GM18907 (cell line): ENCODE data around the gene CDK5RAP1.
"Not testable (repeated sequence)": the region's sequence is repeated elsewhere in the genome, so short reads cannot be mapped to it uniquely, and the experiment has no call there.

Source experiments
- ATAC-seq: cut with Tn5 transposase; IDR thresholded peaks from one replicate; pipeline ENCODE4 v1.9.1; 2021; ENCODE audit warnings: mild to moderate bottlenecking, moderate library complexity; ENCODE audit not compliant: unreplicated experiment

The CDK5RAP1 gene

DNA sequence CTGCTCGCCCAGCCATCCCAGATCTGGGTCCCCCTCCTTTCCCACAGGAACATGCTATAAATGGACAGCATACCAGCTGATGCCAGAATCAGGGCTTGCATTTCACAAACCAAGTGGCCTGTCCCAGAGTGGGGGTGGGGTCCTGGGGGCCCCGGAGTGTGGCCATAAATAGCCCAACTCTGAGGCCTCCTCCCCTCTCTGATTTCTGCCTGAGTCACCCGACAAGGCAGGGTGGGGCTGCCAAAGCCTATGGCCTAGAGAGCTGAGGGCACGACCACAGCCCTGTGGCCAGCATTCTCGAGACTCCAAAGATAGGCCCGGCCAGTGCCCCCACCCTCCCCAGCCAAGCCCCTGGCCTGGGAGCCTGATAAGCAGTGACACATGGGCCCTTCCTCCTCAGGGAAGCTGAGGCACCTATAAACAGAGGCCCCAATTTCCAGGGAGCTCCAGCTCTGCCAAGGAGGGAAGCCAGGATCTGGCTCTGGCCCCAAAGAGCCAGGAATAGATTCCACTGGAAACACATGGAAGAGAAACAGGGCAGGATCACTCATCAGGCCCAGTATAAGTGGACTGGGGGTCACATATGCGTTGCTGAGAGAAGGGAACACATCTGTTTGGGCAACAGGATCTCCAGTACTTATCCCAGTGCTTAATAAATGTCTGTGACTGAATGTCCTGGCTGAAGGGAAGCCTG is 22.0 kb upstream of the CDK5RAP1 start:
- ATAC-seq, result no peak

DNA sequence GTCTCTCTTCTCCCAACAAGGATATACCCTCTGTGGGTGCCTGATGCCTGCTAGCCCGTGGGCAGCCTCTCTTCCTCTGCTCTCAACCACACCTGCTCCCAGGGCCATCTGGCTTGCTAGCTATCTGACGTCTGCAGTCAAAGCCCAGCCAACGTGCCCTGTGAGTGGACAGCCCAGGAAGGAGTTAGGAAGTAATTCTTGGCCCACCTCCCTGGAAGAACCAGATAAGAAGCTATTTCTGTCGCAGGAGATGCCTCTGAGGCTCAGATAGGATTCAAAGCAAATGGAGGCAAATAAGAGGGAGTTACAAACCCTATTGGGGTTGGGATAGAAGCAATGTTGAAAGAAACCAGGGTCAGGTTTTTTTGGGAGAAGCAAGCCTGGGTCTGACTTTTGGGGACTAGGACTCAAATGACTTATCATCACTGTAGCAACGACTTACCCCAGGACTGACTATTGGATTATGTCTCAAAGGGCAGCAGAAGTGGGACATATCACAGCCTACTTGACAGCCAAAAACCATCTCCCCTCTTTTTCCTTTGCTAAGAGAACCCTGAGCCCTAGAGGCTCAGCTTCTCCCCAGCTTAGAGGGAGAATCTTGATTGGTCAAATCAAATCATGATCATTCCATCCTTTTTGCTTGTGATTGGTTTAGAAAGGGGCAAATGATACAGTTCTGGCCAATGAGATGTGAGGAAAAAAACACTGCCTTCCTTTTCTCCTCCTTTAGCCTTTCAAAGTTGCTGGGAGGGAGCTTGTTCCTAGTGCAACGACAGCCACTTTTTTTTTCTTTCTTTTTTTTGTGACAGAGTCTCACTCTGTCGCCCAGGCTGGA is 18.0 kb upstream of the CDK5RAP1 start:
- ATAC-seq, result no peak

DNA sequence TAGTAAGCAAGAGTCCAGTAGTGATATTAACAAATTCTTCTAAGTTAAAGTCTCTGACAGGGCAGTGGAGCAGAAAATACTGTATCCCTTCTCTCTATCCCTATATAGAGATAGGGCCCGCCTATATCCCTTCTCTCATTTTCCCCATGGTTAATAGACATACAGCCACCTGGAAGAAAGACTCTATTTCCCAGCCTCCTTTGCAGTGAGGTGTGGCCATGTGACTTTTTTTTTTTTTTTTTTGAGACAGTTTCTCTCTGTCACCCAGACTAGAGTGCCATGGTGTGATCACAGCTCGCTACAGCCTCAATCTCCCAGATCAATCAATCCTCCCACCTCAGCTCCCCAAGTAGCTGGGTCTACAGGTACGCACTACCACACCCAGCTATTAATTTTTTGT is 16.7 kb upstream of the CDK5RAP1 start:
- ATAC-seq, result no peak

DNA sequence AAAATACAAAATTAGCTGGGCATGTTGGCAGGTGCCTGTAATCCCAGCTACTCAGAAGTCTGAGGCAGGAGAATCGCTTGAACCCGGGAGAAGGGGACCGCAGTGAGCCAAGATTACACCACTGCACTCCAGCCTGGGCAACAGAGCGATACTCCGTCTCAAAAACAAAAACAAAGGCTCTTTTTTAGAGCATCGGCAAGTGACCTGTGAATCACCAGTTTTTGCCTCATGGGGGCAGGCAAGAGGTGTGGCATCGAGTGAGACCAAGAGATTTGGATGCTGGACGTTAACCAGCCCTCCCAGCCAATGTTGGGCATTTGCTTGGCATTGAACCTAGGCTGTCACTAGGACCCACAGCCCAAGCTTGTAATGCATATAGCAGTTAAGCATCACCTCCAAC is 14.6 kb upstream of the CDK5RAP1 start:
- ATAC-seq, result no peak

DNA sequence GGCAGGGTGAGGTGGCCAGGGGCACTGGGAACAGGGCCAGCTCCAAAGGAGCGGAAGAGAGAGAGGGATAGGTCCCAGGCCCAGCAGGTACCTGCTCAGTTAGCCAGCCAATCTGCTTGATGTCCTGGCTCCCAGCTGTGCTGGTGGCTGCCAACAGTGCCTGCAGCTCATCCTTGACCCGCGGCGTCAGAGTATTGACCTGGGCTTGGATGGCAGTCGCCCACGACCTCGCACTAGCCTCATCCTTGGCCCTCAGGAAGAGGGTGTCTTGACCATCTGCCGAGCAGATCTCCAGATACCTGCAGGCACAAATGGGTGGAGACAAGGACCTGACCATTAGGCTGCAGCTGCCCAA is 11.1 kb upstream of the CDK5RAP1 start:
- no peak for ATAC-seq

DNA sequence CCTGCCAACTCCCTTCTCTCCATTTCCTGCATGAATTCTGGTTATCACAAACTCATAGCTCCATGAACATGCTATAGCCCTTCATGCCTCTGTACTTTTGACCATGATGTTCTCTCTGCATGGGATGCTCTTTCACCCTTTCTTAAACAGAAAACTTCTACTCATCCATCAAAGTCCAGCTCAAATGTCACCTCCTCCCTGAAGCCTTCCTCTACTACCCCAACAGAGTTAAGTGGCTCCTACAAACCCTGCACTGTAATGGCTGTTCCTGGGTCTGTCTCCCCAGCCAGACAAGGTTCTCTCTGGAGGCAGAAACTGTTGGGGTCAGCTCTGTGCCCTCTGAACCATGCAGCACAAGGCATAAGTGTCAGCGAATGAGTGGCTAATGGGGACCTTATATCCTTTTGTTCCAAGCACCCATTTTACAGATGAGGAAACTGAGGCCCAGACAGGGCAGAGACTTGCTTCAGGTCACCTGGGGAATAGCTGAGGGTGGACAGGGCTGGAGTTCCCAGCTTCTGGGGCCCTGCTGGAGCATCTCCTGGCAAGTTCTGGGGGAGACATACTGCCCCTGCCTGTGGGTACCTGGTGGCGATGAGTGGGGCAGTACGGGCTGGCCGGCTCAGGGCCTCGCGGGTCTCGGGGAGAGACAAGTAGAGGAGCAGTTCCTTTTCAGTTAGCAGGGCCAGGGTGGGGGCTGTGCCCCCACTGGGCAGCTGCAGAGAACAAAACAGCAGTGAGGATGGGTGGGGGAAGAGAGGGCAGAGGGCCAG is 10.6 kb upstream of the CDK5RAP1 start:
- no peak for ATAC-seq

DNA sequence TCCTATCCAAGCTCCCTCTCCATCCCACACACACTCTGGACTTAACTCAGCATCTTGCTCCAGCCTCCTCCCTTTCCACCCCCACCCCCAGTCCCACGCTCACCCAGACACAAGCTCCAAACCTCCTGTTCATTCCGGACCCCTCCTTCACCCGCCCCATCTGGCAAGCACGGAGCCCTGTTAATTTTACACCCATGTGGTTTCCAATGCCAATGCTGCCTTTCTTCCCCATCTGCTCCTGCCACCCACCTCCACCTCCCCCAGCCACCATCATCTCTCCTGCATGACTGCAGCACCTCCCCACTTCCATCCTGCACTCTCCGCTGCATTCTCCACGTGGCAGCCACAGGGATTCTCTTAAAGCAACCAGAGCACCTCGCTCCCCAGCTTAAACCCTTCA is 9.9 kb upstream of the CDK5RAP1 start:
- ATAC-seq, result no peak

DNA sequence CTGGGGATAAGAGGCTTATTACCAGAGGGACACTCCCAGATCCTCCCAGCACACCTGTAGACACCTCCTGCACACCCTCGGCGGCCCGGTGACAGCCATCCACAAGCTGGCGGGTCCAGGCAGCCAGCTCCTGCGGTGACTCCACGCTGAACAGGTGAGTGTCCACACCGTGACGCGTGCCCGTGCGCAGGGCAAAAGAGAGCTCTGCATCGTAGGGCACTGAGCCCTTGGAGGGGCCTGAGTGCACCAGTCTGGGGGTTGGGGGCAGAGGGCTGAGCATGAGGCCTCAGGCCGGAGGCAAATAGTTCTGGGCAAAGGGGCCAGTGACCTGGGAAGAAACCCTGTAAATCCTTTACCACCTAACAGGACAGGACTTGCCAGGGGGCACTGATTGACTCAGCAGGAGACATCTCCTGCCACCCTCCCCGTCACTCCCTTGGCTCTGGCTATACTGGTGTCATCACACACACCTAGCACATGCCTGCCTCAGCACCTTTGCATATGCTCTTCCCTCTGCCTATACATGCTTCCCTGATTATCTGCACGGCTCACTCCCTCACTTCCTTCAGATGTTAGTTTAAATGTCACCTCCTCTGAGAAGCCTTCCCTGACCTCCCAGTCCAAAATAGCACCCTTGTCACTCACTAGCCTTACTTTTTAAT is 8.9 kb upstream of the CDK5RAP1 start:
- no peak for ATAC-seq

DNA sequence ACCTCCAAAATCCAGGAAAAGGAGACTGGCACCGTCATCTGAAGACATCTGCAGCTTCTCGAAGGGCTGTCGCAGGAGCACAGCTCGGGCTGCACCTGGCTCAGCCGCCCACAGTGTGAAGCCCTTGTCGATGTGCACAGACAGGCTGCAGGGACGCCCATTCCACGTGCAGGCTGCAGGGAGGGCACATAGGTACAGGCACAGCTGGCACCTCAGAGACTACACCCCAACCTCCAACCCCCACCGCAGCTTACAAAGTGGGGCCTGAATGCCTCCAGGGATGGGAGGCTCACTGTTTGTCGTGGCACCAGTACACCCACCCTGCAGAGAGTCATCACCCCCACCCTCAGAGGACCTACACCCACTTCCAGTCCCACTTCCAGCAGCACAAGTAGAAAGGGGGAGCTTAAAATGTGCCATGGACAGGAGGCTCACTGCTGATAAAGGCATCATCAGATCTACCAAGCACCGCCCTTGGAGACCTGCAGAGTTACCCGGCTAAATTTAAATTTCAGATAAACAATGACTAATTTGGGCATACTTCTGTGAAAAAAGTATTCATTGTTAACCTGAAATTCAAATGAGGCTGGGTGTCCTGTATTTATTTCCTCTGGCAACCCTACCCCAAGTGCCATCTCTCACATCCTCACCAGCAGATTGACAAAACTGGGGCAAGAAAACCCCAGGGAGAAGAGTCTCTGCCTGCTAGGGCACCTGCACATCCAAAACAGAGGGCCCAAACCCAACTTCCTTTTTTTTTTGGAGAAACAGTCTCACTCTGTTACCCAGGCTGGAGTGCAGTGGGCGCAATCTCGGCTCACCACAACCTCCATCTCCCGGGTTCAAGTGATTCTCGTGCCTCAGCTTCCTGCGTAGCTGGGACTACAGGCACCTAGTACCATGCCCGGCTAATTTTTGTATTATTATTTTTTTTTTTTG is 7.7 kb upstream of the CDK5RAP1 start:
- ATAC-seq, result peak; percentile 77

DNA sequence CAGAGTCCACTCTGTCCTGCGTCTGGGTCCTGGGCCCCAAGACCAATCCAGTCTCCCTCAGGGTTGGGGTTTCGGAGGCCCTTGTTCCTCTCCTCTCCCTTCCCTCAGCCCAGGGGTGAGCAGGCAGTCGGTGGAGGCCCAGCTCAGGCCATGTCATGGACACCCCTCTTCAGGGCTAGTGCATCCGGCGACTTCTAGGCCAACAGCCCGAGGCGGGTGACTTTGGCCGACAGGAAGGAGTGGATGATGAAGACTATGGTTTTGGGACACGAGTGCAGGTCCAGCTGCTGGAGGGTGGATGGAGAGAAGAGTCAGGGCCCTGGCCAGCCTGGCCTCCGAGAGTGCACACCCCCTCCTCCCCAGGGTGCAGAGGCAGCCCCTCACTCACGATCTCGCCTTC is 7.0 kb upstream of the CDK5RAP1 start:
- ATAC-seq, result no peak

DNA sequence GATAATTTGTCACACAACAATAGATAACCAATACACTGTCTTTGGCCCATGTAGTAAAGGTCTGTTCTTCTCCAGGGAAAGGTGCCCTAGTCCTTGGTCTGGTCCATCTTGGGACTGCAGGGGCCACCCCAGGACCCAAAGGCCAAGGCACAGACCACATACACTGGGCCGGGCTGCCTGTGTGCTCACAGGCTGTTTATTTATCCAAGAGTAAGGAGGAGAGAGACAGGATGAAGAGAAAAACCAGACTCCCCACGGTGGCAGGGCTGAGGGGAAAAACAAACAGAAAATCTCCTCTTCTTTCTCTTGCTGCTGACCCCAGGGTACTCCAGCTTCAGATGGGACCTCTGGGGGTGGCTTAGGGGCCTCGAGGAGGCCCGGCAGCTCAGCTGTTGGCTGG is 6.5 kb upstream of the CDK5RAP1 start:
- ATAC-seq, result no peak

DNA sequence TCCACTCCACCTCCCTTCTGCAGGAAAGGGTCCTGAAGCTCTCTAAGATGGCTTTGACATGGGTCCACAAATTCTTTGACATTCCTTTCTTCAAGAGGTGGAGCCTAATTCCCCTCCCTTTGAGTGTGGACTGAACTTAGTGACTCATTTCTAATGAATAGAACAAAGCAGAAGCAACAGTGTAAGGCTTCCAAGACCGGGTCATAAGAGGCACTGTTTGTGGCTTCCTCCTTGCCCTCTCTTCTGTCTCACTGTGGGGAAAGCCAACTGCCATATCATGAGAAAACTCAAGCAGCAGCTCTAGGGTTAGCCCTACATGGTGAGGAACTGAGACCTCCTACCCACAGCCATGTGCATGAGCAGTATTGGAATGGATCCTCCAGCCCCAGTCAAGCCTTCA is 5.9 kb upstream of the CDK5RAP1 start:
- ATAC-seq, result no peak

DNA sequence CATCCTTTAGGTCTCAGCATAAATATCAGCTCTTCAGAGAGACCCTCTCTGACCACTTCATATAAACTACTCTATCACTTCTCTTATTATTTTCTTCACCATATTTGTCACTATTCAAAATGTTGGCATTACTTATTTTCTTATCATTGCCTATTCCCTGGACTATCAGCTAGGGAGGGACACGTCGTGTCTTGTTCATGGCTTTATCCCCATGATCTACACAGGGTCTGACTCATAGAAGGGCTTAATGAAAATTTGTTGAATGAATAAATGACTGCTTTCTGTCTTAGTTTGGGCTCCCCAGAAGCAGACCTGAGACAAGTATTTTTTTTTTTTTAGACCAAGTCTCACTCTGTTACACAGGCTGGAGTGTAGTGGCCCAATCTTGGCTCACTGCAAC is 3.0 kb upstream of the CDK5RAP1 start:
- no peak for ATAC-seq

DNA sequence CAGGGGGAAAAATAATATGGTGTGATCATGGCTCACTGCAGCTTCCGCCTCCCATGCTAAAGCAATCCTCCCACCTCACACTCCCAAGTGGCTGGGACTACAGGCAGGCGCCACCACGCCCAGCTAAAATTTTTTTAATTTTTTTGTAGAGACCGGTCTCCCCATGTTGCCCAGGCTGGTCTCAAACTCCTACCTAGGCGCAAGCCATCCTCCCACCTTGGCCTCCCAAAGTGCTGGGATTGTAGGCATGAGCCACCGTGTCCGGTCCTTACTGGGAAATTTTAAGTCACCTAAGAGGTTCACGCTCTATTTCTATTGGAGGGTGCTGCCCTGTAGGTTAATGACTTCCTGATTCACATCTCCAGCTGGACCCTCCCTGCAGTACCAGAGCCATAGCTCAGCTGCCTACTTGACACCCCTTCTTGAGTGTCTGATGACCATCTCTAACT is 626 bp upstream of the CDK5RAP1 start:
- no peak for ATAC-seq

DNA sequence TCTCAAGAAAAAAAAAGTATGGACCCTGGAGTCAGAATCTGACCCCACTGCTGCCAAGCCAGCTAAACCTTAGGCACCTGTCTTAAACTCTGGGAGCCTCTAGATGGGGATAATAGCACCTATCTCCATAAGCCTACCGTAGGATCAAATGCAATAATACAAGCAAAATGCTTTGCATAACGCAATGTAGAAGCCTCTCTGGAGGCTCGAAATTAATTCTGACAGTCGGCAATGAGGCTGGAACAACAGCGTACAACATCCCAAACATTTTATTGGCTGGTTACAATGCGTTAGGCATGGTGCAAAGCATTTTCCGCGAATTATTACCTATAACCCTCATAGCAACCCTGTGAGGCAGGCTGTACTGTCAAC is 521 bp downstream of the CDK5RAP1 start:
- peak; percentile 30 for ATAC-seq

DNA sequence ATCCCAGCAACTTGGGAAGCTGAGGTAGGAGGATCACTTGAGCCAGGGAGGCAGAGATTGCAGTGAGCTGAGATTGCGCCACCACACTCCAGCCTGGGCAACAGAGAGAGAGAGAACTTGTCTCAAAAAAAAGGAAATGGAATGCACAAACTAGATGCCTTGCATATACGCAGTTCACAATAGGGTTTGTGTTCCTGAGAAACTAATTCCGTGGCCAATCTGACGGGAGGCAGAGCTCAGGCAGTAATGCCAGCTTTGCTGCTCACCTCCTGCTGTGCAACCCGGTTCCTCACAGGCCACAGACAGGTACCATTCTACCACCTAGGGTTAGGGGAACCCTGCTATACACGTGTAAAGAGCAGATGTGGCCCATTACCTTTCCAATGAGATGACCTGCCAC is 1.4 kb downstream of the CDK5RAP1 start:
- ATAC-seq, result no peak

DNA sequence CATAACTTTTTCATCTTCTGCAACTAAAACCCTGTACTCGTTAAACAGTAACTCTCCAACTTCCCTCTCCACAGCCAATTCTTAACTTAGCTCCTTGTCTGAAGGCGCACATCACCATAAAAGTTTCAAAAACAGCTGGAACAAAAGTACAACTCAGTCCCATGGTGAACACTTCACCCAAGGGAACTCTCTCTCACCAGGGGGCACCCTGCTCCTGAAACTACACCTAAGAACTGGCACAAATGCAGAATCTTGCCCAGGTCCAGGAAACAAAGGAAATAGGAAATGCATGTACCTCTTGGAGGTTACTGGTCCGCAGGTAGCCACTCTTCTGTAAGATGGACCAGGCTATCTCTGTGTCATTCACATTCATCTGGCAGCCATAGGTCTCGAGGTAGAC is 6.6 kb downstream of the CDK5RAP1 start:
- no peak for ATAC-seq

DNA sequence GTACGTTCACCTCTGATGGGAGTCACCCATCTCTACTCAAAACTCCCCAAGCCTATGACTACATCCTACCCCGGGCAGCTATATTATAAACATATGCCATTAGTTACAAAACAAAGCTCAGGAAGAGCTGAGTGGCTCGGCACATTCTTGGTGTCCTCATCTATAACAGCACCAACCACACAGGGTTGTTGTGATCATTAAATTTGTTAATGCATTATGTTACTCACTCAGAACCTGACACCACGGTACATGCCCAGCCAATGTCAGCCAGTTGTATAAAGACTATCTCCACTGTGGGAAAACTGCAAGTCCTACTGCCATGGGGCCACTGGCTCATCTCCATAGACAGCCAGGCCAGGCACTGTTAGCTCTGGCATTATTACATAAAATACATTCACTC is 7.7 kb downstream of the CDK5RAP1 start:
- ATAC-seq, result no peak

DNA sequence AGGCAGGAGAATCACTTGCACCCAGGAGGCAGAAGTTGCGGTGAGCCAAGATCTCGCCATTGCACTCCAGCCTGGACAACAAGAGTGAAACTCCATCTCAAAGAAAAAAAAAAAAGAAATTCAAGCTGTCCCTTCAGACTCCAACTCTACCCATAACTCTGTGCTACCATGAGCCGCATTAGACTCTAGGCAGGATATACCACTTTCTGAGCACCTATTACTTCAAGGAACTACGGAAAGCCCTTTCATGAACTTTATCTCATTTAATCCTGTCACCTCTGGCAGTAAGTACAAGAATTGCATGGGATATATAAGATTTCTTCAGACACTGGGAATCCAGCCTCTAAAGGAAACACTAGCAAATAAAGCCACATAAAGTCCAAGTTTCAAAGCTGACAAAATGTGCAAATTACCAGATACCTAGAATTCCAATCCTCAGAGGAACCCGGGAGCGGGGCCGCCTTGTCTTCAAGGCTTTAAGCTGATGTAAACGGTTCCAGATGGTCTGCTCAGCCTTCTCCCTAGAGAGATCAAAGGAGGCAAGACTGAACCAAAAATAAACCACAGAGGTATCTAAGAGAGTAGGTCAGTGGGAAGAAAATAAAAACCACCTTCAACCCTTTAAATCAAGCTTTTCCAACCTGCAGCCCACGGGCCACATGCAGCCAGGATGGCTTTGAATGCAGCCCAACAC is 9.4 kb downstream of the CDK5RAP1 start:
- ATAC-seq, result no peak

DNA sequence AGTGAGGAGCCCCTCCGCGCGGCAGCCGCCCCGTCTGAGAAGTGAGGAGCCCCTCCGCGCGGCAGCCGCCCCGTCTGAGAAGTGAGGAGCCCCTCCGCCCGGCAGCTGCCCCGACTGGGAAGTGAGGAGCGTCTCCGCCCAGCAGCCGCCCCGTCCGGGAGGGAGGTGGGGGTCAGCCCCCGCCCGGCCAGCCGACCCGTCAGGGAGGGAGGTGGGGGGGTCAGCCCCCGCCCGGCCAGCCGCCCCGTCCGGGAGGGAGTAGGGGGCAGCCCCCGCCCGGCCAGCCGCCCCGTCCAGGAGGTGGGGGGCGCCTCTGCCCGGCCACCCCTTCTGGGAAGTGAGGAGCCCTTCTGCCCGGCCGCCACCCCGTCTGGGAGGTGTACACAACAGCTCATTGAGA is 12.0 kb downstream of the CDK5RAP1 start:
- ATAC-seq, result not testable (repeated sequence)
